Measurements from ENCODE around the gene NPR1.

The NPR1 gene

DNA sequence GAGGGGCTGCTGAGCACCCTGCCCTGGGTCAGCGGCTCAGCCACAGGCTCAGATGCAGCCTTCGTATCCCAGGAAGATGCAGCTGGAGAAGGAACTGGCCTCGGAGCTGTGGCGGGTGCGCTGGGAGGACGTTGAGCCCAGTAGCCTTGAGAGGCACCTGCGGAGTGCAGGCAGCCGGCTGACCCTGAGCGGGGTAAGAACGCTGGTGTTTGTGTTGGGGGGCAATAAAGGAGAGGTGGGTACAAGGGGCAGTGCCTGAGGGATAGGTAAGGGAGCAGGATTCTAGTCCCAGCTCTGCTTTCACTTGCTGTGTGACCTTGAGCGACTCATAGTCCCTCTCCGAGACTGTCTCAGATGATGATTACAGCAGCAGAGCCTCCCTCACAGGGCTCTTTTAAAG, 6.4 kb downstream of the NPR1 start:
- Mint-ChIP-seq H3K9me3 (no peaks in the 10 kb centered on the region), H3K27me3 (ENCODE audit: low read depth, poor library complexity) (peaks cover 36% of the 10 kb centered on the region), H3K36me3 (ENCODE audit: low read depth) (no peaks in the 10 kb centered on the region), H3K27ac (peak overlapping the region; percentile 44), H3K4me3 (no peak overlapping the region), H3K4me1 (peaks cover 51% of the 10 kb centered on the region)
- TF ChIP-seq, protein P1, sequence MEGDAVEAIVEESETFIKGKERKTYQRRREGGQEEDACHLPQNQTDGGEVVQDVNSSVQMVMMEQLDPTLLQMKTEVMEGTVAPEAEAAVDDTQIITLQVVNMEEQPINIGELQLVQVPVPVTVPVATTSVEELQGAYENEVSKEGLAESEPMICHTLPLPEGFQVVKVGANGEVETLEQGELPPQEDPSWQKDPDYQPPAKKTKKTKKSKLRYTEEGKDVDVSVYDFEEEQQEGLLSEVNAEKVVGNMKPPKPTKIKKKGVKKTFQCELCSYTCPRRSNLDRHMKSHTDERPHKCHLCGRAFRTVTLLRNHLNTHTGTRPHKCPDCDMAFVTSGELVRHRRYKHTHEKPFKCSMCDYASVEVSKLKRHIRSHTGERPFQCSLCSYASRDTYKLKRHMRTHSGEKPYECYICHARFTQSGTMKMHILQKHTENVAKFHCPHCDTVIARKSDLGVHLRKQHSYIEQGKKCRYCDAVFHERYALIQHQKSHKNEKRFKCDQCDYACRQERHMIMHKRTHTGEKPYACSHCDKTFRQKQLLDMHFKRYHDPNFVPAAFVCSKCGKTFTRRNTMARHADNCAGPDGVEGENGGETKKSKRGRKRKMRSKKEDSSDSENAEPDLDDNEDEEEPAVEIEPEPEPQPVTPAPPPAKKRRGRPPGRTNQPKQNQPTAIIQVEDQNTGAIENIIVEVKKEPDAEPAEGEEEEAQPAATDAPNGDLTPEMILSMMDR (IDR thresholded peaks at IDR 0.05) = no peak
- DNase-seq = no peak

DNA sequence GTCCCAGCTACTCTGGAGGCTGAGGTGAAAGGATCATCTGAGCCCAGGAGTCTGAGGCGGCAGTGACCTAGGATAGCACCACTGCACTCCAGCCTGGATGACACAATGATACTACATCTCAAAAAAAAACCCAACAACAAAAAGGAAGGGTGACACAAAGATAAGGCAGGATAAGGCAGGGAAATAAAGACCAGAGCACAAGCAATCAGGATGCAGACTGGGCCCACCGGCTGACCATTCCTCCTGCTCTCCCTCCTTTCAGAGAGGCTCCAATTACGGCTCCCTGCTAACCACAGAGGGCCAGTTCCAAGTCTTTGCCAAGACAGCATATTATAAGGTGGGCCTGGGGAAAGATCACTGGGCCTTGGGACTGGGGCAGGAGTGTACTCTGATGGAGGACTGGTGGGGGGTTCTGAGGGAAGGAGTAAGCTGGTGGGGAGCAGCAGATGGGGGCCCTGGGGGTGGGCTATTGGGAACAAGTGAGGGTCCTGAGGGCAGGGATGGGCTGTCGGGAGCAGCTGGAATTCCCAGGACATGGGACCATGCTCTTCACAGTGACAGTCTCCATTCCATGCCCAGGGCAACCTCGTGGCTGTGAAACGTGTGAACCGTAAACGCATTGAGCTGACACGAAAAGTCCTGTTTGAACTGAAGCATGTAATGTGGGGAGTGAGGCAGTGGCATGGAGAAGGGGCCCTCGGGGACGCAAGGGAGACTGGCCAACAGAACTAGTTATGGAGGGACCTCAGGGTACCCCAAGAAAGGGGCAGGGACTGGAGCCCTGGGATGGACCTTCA, 7.3 kb downstream of the NPR1 start:
- no peaks in the 10 kb centered on the region for H3K9me3 Mint-ChIP-seq
- H3K4me3 Mint-ChIP-seq = no peak overlapping the region
- peaks cover 50% of the 10 kb centered on the region for H3K4me1 Mint-ChIP-seq
- TF ChIP-seq, protein P1 (IDR thresholded peaks at IDR 0.05) = no peak
- DNase-seq = no peak
- H3K36me3 Mint-ChIP-seq (ENCODE audit: low read depth) = no peaks in the 10 kb centered on the region
- H3K27me3 Mint-ChIP-seq (ENCODE audit: low read depth, poor library complexity) = peaks cover 28% of the 10 kb centered on the region
- peak overlapping the region; percentile 97 for H3K27ac Mint-ChIP-seq

DNA sequence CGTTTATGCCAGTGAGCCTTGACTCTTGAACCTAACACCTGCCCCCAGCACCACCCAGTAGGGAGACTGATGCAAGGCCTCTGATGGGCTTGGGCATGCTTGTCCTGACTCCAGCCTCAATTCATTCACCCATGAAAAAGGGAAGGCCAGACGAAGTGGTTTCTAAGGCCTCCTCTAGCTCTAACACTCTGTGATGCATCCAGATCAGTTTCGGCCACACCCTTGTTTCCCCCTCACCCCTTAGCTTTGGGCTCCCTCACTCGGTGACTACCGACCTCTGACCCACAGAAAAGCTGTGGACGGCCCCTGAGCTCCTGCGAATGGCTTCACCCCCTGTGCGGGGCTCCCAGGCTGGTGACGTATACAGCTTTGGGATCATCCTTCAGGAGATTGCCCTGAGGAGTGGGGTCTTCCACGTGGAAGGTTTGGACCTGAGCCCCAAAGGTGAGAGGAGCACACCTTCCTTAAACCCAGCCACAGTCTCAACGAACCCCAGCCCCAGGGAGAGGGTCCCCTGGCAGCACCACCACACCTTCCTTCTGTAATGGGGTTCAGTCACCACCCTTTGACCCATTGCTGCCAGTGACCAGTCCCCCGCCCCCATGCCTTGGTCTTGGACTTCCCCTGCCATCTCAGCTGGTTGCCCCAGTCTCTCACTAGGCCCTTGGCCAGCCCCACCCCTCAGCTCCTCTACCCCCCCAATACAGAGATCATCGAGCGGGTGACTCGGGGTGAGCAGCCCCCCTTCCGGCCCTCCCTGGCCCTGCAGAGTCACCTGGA, 9.0 kb downstream of the NPR1 start:
- no peak overlapping the region for H3K27ac Mint-ChIP-seq

DNA sequence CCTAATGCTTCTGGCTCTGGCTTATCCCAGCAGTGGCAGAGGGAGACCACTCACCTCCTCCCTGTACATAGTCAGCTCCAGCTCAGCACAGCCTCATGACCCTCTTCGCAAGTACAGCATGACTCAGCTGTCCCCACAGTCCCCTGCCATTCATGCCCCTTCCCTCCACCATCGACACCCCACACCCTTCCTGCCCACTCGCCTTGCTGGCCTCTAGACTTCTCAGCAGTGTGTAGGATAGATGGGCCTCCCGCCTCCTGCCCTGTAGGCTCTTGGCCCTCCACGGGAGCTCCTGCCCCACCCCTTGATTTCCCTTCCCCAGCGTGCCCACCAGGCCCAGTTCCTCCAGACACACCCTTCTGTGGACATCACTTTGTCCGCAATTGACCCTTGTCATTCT, 9.8 kb downstream of the NPR1 start:
- H3K4me1 Mint-ChIP-seq = peaks cover 60% of the 10 kb centered on the region
- no peaks in the 10 kb centered on the region for H3K9me3 Mint-ChIP-seq
- H3K36me3 Mint-ChIP-seq (ENCODE audit: low read depth) = no peaks in the 10 kb centered on the region
- peaks cover 7% of the 10 kb centered on the region for H3K27me3 Mint-ChIP-seq (ENCODE audit: low read depth, poor library complexity)
- no peak overlapping the region for H3K27ac Mint-ChIP-seq
- TF ChIP-seq, protein P1 (IDR thresholded peaks at IDR 0.05) = no peak
- no peak overlapping the region for H3K4me3 Mint-ChIP-seq
- DNase-seq = no peak

More for the DNA sequence above, 9.0 kb downstream of the NPR1 start:
- Mint-ChIP-seq H3K9me3 (no peaks in the 10 kb centered on the region), H3K4me1 (peaks cover 60% of the 10 kb centered on the region), H3K36me3 (ENCODE audit: low read depth) (no peaks in the 10 kb centered on the region), H3K4me3 (no peak overlapping the region), H3K27me3 (ENCODE audit: low read depth, poor library complexity) (peaks cover 10% of the 10 kb centered on the region)
- TF ChIP-seq, protein P1 (IDR thresholded peaks at IDR 0.05) = no peak
- no peak for DNase-seq

DNA sequence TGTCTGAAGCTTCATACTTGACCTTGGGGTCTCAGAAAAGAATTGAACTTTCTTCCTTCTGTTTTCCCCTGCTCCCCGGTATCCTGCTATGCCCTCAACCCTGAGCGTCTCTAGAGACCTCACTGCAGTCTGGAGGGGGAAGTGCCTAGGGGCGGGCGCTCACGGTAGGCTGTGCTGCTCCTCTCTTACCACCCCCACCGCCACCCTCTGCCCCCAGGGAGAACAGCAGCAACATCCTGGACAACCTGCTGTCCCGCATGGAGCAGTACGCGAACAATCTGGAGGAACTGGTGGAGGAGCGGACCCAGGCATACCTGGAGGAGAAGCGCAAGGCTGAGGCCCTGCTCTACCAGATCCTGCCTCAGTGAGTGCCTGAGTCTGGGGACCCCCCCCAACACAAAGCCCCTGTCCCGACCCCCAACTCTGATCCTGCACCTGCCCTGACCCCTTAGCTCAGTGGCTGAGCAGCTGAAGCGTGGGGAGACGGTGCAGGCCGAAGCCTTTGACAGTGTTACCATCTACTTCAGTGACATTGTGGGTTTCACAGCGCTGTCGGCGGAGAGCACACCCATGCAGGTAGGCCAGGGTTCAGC, 10.3 kb downstream of the NPR1 start:
- TF ChIP-seq, protein P1 (IDR thresholded peaks at IDR 0.05) = no peak
- no peak overlapping the region for H3K27ac Mint-ChIP-seq
- no peak for DNase-seq
- peaks cover 62% of the 10 kb centered on the region for H3K4me1 Mint-ChIP-seq
- H3K36me3 Mint-ChIP-seq (ENCODE audit: low read depth) = no peaks in the 10 kb centered on the region
- H3K4me3 Mint-ChIP-seq = no peak overlapping the region
- H3K9me3 Mint-ChIP-seq = no peaks in the 10 kb centered on the region
- H3K27me3 Mint-ChIP-seq (ENCODE audit: low read depth, poor library complexity) = peaks cover 8% of the 10 kb centered on the region

Measured in nephron progenitor cell (in vitro differentiated cells).